ENCODE data around the gene MRPL34.

- TF ChIP-seq CTCF (conservative IDR thresholded peaks at IDR 0.05; ENCODE audit: low read depth, low read length) (no peak), EZH2phosphoT487 (IDR thresholded peaks at IDR 0.05; ENCODE audit: borderline replicate concordance, low read length) (no peak), EZH2 (IDR thresholded peaks at IDR 0.05; ENCODE audit: low read length, unreplicated experiment) (no peak)
Observed at GRCh38 chr19:17324357-17325114, 18.9 kb downstream of the MRPL34 start.
